Spleen (tissue), 7 donors: Measurements from ENCODE around the gene PNPO.

Experiments used
- CTCF ChIP-seq, 11 experiments: fragments of 200-600 bp in 7 of 11; fragments of 450-650 bp in 4 of 11; sonication (generic) in 4 of 11; IDR thresholded peaks in 8 of 11; conservative IDR thresholded peaks in 3 of 11; 1 replicate in 7 of 11; 2 replicates in 4 of 11; pipeline versions ENCODE4 v1.4.0 to v1.8.0; 2016 to 2021; ENCODE audit warnings: antibody characterized with exemption in 11 of 11, inconsistent platforms in 4 of 11, mild to moderate bottlenecking in 1 of 11
- POLR2A ChIP-seq, 3 donors: fragments of 450-650 bp; IDR thresholded peaks; one replicate each; pipeline ENCODE4 v1.5.1; 2017; ENCODE audit warnings: antibody characterized with exemption in 3 of 3, mild to moderate bottlenecking in 1 of 3
- donor health status: DM: no; HTN: no; CAD: no; lungs with moderate emphysema.
- donor health status: DM: no; HTN: no; CAD: no.
- donor health status: DM: no; HTN: no; CAD: no.

DNA sequence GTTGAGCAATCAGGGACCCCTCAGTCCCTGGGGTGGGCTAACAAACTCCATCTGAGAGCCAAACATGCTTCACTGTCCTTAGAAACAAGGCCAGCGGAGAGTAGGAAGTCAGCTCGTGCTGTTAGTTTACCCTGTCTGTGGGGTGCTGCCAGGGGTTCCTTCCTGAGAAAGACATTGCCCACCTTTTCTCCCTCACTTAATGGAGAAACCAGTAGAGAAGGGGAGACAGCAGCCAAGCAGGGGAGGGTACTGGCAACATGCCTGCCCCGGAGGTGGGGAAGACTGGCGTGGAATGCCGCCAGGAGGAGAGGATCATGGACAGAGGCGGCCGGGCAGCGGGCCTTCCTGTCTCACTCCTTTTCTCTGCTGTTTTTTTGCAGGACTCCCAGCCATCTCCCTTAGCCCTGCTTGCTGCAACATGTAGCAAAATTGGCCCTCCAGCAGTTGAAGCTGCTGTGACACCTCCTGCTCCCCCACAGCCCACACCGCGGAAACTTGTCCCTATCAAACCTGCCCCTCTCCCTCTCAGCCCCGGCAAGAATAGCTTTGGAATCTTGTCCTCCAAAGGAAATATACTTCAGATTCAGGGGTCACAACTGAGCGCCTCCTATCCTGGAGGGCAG lies 25.5 kb upstream of the PNPO start:
- TF ChIP-seq CTCF (IDR thresholded peaks at IDR 0.05 in 8 of 11, conservative IDR thresholded peaks at IDR 0.05 in 3 of 11): no peak
- no peak for TF ChIP-seq POLR2A (IDR thresholded peaks at IDR 0.05)
